Smooth muscle cell (in vitro differentiated cells): ENCODE results near the gene PLA2G2C. TPM values are rescaled to one million over a fixed set of nuclear protein-coding genes. Genes with fewer than 3 reads are reported as not detected.

Experiments used
- DNase-seq: peaks from one replicate; lab custom pipeline; 2025; ENCODE audit not compliant: unreplicated experiment; lab: John Stamatoyannopoulos, UW
- H2AFZ ChIP-seq: fragments of 200-600 bp; sonication (generic); 2 replicates; pipeline ENCODE4 v1.6.0; 2016; ENCODE audit warnings: antibody characterized with exemption, low read depth, mild to moderate bottlenecking
- H3F3A ChIP-seq: fragments of 200-600 bp; sonication (generic); 2 replicates; pipeline ENCODE4 v1.6.0; 2017; ENCODE audit warnings: antibody characterized with exemption, low read depth
- H3K27ac ChIP-seq: fragments of 200-600 bp; sonication (generic); 2 replicates; pipeline ENCODE4 v1.5.1; 2016; ENCODE audit warnings: low read depth, mild to moderate bottlenecking
- H3K27me3 ChIP-seq: fragments of 200-600 bp; sonication (generic); 2 replicates; pipeline ENCODE4 v1.6.1; 2016; ENCODE audit warnings: low read depth, mild to moderate bottlenecking
- H3K36me3 ChIP-seq: fragments of 200-600 bp; sonication (generic); 2 replicates; pipeline ENCODE4 v1.5.1; 2016; ENCODE audit warnings: low read depth
- H3K4me1 ChIP-seq: fragments of 200-600 bp; sonication (generic); 2 replicates; pipeline ENCODE4 v1.5.1; 2016; ENCODE audit warnings: low read depth
- H3K4me2 ChIP-seq: fragments of 200-600 bp; sonication (generic); 2 replicates; pipeline ENCODE4 v1.6.0; 2016; ENCODE audit warnings: mild to moderate bottlenecking
- H3K4me3 ChIP-seq: fragments of 200-600 bp; sonication (generic); 2 replicates; pipeline ENCODE4 v1.5.1; 2016; ENCODE audit warnings: mild to moderate bottlenecking
- H3K79me2 ChIP-seq: fragments of 200-600 bp; sonication (generic); 2 replicates; pipeline ENCODE4 v1.6.0; 2016; ENCODE audit warnings: low read depth, mild to moderate bottlenecking
- H3K9ac ChIP-seq: fragments of 200-600 bp; sonication (generic); 2 replicates; pipeline ENCODE4 v1.6.0; 2016; ENCODE audit warnings: low read depth
- H3K9me3 ChIP-seq: fragments of 200-600 bp; sonication (generic); replicated peaks from 2 replicates; pipeline ENCODE4 v1.5.1; 2016; ENCODE audit warnings: low read depth
- H4K20me1 ChIP-seq: fragments of 200-600 bp; sonication (generic); 2 replicates; pipeline ENCODE4 v1.6.0; 2016; ENCODE audit warnings: low read depth
- WGBS: methylation state at CpG from one replicate; pipeline ENCODE4 v1.1.7; 2016; ENCODE audit warnings: low lambda C conversion rate; 5-methylcytosine and 5-hydroxymethylcytosine counted together
- polyA plus RNA-seq: library from polyadenylated mRNA; unstranded; fragments of >200 nt; fragmentation: Nextera tagmentation; extraction: Ambion mirVana; gene quantifications from 2 replicates; pipeline ENCODE4 v1.2.1, GENCODE V29; 2016
- total RNA-seq: library from RNA; depleted of rRNA; stranded (reverse); fragments of >200 nt; gene quantifications from 2 replicates; pipeline ENCODE4 v1.2.3, GENCODE V29; 2014
- TF ChIP-seq, protein P1 (sequence below): fragments of 200-600 bp; sonication (generic); IDR thresholded peaks from 2 replicates; pipeline ENCODE4 v1.5.1; 2017; ENCODE audit warnings: borderline replicate concordance, mild to moderate bottlenecking, antibody characterized with exemption; ENCODE audit not compliant: insufficient read depth, poor library complexity, severe bottlenecking

PLA2G2C gene
- total and polyA plus RNA-seq, 2 experiments from 2014 or later, result 0.09 TPM; not detected in 1

- DNase-seq, result no peak
- Histone ChIP-seq H3K9ac (no peak overlapping the region), H3K4me2 (no peak overlapping the region), H4K20me1 (no peaks in the 10 kb centered on the region), H3F3A (no peaks in the 10 kb centered on the region), H3K27me3 (peaks cover 16% of the 10 kb centered on the region), H3K27ac (no peak overlapping the region), H3K79me2 (no peaks in the 10 kb centered on the region), H3K4me1 (no peaks in the 10 kb centered on the region), H2AFZ (no peak overlapping the region), H3K4me3 (no peak overlapping the region), H3K36me3 (no peaks in the 10 kb centered on the region), H3K9me3 (no peaks in the 10 kb centered on the region)
- TF ChIP-seq, protein P1, sequence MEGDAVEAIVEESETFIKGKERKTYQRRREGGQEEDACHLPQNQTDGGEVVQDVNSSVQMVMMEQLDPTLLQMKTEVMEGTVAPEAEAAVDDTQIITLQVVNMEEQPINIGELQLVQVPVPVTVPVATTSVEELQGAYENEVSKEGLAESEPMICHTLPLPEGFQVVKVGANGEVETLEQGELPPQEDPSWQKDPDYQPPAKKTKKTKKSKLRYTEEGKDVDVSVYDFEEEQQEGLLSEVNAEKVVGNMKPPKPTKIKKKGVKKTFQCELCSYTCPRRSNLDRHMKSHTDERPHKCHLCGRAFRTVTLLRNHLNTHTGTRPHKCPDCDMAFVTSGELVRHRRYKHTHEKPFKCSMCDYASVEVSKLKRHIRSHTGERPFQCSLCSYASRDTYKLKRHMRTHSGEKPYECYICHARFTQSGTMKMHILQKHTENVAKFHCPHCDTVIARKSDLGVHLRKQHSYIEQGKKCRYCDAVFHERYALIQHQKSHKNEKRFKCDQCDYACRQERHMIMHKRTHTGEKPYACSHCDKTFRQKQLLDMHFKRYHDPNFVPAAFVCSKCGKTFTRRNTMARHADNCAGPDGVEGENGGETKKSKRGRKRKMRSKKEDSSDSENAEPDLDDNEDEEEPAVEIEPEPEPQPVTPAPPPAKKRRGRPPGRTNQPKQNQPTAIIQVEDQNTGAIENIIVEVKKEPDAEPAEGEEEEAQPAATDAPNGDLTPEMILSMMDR, result no peak
- 86% methylated on average over 6 of the region's 6 CpGs for WGBS
Measured at GRCh38 chr1:20215716-20216115, 29.4 kb upstream of the PLA2G2C start.

DNA sequence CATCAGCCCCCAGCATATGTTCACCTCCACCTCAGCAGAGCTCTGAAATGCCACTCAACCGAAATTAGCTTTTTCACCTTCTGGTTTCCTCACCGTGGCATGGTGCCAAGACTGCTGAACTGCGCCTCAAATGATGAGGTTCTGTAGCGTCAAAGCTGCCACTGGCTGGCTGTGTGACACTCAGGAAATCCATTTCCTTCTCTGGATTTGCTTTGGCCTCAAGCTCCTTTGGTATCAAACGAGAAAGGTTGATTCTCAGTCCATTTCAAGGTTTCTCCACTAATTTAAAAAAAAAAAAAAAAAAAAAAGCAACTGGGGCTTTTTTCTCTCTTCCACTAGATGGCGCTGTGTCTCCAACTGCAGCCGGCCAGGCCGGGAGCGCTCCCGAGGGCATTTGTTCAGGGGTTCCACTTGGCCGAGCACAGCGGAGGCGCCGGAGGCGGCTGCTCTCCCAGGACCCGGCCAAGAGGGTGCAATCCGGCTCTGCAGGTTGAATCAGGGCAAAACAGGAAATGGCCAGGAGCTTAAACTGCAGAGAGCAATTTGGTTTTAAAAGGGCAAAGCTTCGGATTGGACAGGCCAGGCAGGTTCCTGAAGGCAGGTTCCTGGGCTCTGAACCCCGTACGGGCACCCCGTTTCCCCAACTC is 26.5 kb upstream of the PLA2G2C start:
- TF ChIP-seq, protein P1, result peak; percentile 76
- Histone ChIP-seq H3K9me3 (no peaks in the 10 kb centered on the region), H3F3A (no peaks in the 10 kb centered on the region), H2AFZ (no peak overlapping the region), H3K27me3 (peaks cover 16% of the 10 kb centered on the region), H3K79me2 (no peaks in the 10 kb centered on the region), H3K27ac (no peak overlapping the region), H4K20me1 (no peaks in the 10 kb centered on the region), H3K36me3 (no peaks in the 10 kb centered on the region), H3K4me2 (peak overlapping the region; percentile 45), H3K4me3 (no peak overlapping the region), H3K9ac (no peak overlapping the region), H3K4me1 (no peaks in the 10 kb centered on the region)
- DNase-seq, result peak; percentile 5
- 17% methylated on average over 21 of the region's 21 CpGs for WGBS

DNA sequence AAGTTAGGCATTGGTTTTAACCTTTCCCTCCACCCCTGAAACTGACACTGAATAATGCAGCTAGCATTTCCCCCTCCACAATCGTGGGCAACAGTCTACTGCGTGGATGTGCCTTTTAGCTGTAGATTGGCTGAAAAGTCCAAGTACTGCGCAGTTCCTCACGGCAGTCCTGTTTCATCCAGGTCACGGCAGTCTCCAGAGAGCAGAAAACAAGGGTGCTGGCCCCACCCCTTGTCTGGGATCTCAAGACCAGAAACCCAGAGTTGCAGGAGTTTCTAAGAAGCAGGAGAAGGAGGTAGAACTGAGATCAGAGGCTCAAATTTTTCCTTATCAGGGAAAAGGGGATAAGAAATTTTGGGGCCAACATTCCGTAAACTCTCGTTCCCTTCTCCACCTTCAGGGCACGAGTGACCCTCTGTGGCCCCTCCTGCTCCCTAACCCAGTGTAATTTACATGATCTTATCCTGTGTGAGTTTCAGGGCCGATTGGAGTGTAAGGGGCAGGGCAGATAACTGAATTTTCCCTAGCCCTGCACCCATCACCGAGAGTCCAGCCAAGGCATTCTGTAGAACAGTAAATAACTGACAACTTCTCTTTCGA is 25.9 kb upstream of the PLA2G2C start:
- WGBS, result 77% methylated on average over 11 of the region's 11 CpGs
- Histone ChIP-seq H3K4me2 (no peak overlapping the region), H3K27ac (no peak overlapping the region), H3K4me3 (no peak overlapping the region), H3K36me3 (no peaks in the 10 kb centered on the region), H3K4me1 (no peaks in the 10 kb centered on the region), H3K9ac (no peak overlapping the region), H3K27me3 (peaks cover 16% of the 10 kb centered on the region), H3K79me2 (no peaks in the 10 kb centered on the region), H3K9me3 (no peaks in the 10 kb centered on the region), H3F3A (no peaks in the 10 kb centered on the region), H4K20me1 (no peaks in the 10 kb centered on the region), H2AFZ (no peak overlapping the region)
- TF ChIP-seq, protein P1, result no peak
- no peak for DNase-seq
